Measurements from ENCODE around the gene MRPL14.

The MRPL14 gene

GRCh38 chr6:44158770-44159228 is 31.5 kb upstream of the MRPL14 start, which contains the start of gene CAPN11:
Gene CAPN11, plus strand, starts transcription at chr6:44158820. Its CDS starts 29 bp downstream, at chr6:44158849.
- no peak within 1 kb of the TSS for H3K4me3 ChIP-seq (ENCODE audit: control insufficient read depth, low read depth, low read length)
- no peak for TF ChIP-seq CTCF (conservative IDR thresholded peaks at IDR 0.05; ENCODE audit: control insufficient read depth, insufficient read depth, low read depth, low read length)
- no peak for DNase-seq (ENCODE audit: low read depth)

- no peak overlapping the region for H3K4me3 ChIP-seq (ENCODE audit: control insufficient read depth, low read depth, low read length)
- no peak for TF ChIP-seq CTCF (conservative IDR thresholded peaks at IDR 0.05; ENCODE audit: control insufficient read depth, insufficient read depth, low read depth, low read length)
- DNase-seq (ENCODE audit: low read depth) = no peak
Measured at GRCh38 chr6:44157152-44157521, 29.9 kb upstream of the MRPL14 start.

- H3K4me3 ChIP-seq (ENCODE audit: control insufficient read depth, low read depth, low read length) = no peak overlapping the region
- no peak for DNase-seq (ENCODE audit: low read depth)
- no peak for TF ChIP-seq CTCF (conservative IDR thresholded peaks at IDR 0.05; ENCODE audit: control insufficient read depth, insufficient read depth, low read depth, low read length)
Measured at GRCh38 chr6:44156494-44157151, 29.4 kb upstream of the MRPL14 start.

GRCh38 chr6:44154067-44154466 is 26.8 kb upstream of the MRPL14 start:
- DNase-seq (ENCODE audit: low read depth) = no peak
- H3K4me3 ChIP-seq (ENCODE audit: control insufficient read depth, low read depth, low read length) = no peak overlapping the region
- TF ChIP-seq CTCF (conservative IDR thresholded peaks at IDR 0.05; ENCODE audit: control insufficient read depth, insufficient read depth, low read depth, low read length) = no peak

- DNase-seq (ENCODE audit: low read depth) = no peak
- no peak overlapping the region for H3K4me3 ChIP-seq (ENCODE audit: control insufficient read depth, low read depth, low read length)
- TF ChIP-seq CTCF (conservative IDR thresholded peaks at IDR 0.05; ENCODE audit: control insufficient read depth, insufficient read depth, low read depth, low read length) = no peak
Measured at GRCh38 chr6:44152533-44152932, 25.3 kb upstream of the MRPL14 start.

GRCh38 chr6:44152109-44152461 is 24.8 kb upstream of the MRPL14 start:
- H3K4me3 ChIP-seq (ENCODE audit: control insufficient read depth, low read depth, low read length) = no peak overlapping the region
- no peak for DNase-seq (ENCODE audit: low read depth)
- TF ChIP-seq CTCF (conservative IDR thresholded peaks at IDR 0.05; ENCODE audit: control insufficient read depth, insufficient read depth, low read depth, low read length) = no peak
